Activated T-cell treated with anti-CD3 and anti-CD28 coated beads for 24 hours (primary cell): Measurements from ENCODE around the gene LRRC55.
"Not testable (repeated sequence)": the region's sequence is repeated elsewhere in the genome, so short reads cannot be mapped to it uniquely, and the experiment has no call there.

ENCODE experiments used
- DNase-seq: peaks from one replicate; pipeline ENCODE4 v3.0.0-alpha.2; 2020; ENCODE audit warnings: low read depth

Gene LRRC55

DNA sequence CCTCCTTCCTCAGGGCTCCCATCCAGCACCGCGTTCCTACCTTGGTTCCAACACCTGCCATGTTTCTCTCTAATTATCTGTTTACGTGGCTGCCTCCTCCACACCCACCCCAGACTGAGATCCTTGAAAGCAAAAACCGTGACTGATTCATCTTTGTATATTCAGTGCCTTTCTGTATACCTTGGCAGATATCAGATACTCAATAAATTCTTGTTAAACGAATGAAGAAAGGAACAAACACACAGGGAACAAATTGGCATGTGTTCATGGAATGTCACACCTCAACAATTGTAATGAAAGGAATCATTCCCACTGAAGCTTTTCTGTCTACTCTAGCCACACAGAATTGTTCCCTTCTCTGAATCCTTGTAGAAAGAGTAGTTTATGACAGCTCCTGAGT is 20.4 kb upstream of the LRRC55 start:
- DNase-seq: no peak

DNA sequence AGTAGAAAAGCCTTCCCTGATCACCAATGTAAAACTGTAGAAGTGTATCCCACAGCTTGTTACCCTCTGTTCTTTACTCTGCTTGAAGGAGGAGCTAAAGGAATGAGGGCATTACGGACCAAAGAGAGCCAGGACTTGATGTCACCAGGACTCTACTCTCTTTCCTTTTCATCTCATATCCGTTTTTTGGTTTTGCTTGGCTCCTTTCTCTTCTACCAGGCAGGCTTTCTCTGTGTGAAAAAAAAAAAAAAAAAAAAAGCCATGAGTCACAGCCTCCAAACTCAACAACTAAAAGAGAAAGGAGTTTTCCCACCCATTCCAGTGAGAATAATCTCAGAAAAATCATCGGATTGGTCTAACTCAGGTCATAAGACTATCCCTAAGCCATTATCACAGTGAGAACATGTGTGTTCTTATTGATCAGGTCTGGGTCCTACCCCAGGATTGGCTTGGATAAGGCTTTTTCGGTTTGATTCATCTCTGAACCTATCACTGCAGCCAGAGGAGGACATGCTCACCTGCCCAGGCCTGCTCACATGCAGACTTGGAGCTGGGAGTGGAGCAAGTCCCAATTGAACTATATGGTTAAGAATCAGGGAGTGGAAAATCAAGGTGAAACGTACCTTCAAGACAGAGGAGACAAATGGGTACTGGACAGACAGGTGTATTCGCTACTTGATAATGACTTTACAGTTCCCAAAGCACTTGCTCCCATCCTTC is 19.4 kb upstream of the LRRC55 start:
- no peak for DNase-seq

DNA sequence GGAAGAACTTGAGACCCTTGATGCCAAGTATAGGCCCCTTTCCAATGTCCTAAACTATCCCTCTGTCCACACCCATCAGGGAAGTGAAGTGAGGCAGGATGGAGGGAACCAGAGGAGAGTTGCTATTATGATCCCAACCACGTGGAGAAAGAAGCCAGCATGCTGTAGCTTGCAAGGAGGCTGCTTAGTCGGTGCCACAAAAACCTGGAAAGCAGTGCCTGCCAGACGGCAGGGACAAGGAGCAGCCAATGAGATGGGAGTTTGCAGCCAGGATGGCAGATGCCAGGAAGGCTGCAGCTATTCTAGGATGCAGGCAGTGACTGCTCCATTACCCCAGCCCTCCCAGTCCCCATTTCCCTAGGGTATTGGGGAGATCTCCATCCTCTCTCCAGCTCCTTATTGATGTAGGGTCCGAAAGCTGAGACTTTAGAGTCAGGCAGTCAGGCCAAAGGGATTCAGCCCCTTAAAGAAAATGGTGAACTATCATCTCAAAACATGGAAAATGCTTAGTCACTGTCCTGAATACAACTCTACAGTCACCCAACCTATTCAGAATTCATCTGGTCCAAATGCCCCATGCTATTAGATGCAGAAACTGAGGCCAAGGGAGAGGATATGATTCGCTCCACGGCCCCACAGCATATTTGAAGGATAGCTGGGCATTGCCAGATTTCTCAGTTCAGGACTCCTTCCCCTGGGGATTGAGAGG is 18.4 kb upstream of the LRRC55 start:
- DNase-seq: no peak

DNA sequence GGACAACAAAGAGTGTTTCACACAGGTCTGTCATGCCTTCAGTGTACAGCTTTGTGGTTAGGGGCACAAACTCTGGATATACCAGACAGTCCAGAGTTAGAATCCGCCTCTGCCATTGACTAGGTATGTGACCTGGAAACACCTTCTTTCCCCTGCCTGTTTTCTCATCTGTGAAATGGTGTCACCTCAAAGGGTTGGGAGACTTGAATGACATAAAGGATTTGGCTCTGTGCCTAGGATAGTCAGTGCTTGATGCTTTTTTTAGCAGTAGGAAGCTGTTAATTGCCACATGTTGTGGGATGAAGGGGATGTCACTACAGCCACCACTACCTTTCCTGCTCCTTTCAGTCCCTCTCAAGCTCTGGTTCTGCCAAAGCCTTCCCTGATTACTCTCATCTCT is 17.4 kb upstream of the LRRC55 start:
- DNase-seq: no peak

DNA sequence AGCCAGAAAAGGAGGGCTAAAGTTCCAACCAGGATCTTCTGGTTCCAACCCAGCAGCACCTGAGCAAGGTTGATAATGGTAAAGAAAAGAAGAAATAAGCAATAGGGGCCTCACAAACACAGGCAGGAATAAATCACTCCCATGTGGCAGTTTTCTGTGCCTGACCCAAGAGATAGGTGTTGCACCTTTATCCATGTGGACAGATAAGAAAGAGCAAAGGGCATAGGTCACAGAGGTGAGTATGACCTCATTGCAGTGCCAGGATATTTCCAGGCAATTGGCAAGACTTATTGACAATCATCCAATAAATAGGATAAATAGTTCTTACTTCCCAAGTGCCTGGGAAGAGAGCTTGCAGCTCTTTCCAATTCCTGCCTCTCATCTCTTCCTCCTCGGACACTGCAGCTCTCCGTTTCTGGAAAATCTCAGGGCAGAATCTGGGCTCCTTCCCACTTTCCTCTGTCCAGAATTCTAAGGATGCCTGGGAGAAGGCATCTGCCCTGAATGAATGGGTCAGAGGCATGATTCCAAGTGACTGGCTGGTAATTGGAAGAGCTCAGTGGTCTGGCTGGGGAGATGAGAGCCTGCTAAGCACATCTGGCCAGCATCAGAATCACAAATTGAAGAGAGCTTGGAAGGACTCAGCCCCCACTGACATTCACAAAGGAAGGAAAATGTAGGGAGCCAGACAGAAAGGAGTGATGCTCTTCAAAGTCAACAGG is 14.5 kb upstream of the LRRC55 start:
- no peak for DNase-seq

DNA sequence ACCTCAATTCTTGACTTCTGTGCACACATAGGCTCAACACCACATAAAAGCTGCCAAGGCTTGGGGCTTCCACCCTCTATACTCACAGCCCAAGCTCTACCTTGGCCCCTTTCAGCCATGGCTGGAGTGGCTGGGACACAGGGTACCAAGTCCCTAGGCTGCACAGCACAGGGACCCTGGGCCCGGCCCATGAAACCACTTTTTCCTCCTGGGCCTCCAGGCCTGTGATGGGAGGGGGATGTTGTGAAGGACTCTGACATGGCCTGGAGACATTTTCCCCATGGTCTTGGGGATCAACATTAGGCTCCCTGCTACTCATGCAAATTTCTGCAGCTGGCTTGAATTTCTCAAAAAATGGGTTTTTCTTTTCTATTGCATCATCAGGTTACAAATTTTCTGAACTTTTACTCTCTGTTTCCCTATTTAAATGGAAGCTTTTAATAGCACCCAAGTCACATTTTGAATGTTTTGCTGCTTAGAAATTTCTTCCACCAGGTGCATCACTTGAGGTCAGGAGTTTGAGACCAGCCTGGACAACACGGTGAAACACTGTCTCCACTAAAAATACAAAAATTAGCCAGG is 11.9 kb upstream of the LRRC55 start:
- not testable (repeated sequence) for DNase-seq

DNA sequence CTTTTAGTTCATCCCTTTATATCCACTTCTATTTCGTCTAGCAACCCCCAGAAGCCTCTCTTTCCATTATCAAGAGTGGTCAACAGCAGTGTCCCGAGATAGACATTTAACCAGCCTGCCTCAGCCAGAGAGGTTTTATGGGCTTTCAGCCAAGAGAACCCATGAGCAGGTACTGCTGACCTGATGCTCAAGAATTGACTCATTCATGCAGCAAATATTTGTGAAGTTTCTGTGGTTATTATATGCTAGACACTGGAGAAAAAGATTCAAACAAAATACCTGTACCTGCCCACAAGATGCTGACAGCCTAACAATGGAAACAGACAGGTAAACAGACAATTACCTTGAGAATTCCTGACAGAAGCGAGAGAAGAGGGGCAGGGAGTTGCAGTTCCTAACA is 9.7 kb upstream of the LRRC55 start:
- no peak for DNase-seq

DNA sequence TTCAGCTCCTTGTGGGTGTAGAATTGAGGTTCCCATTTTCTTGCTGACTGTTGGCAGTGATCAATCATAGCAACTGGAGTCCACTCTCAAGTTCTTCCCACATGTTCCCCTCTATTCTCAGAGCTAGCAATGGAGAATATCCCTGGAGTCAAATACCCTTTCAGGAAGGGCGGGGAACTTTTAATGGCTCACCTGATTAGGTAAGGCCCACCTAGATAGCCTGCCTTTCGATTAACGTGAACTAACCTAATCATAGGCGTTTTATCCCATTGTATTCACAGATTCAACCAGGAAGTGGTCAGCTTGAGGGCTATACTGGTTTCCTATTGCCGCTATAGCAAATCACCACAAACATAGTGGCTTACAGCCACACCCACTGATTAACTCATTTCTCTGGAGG is 7.1 kb upstream of the LRRC55 start:
- no peak for DNase-seq

DNA sequence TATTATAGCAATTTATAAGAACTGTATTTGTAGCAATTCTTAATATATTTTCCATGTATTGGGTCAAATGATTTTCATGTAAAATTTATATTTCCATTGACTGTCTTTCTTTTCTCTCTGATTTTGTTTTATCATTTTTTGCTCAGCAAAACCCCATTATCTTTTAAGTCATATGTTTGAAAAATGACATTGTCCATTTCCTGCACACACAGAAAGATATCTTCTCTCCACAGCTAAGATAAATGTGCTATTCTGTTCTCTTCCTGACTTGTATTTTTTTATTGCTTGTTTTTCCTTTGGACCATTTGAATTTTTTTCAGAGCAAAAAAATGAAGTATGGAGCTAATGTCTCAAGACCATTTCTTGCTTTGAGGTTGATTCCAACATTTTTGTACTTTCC is 6.3 kb upstream of the LRRC55 start:
- no peak for DNase-seq

DNA sequence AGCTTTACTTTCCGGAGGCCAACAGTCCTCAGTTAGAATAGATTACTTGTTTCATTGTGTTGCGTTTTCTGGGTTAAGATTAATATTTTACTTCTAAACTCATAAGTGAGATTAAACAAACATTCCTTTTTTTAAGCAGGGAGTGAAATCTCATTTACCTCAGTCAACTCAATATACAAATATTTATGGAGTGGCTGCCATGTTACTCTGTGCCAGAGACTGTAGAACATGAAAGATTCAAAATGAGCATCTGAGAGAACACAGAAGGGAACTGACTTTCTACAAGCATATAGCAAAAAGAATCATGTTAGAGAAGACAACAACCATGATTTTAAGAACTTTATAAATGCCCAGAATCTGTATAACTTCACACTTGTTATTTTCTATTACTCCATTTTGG is 3.4 kb upstream of the LRRC55 start:
- DNase-seq: no peak

DNA sequence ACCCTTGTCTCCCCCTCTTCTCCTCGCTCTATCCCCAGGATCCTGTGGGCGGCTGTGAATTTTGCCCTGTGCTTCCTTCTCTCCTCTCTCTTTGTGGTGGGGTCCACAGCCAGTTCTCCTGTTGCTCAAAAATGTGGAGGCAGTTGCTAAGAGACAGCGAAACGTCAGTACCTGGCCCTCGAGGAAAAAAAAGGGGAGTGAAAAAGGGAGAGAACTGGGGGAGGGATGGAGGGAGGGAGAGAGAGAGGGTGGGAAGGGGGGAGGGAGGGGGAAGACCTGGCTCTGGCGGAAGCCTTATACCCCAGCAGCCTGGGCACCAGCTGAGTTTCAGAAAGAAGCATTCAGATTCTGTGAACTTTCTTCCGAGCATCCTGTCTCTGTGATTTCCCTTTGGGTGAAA is 2.1 kb upstream of the LRRC55 start:
- no peak for DNase-seq

DNA sequence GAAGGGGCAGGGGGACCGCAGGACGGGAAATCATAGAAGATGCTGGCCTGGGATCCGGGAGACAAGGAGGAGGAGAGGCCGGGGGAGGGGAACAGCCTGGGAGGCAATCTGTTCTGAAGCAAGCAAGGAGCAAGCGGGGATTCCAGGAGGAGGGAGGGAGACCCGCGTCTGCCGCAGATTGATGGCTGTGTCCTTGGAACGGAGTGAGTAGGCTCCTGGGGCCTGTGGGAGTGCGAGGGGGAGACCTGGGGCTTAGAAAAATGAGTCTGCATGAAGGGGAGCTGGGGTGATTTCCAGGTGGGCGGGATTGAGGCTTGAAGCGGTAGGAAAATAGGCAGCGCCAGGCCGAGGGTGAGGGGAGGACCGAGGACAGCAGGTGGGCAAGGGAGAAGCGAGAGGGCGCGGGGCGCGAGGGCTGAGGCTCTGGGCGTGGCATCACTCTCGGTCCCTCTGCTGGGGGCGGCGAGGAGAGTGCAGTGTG is 1.6 kb upstream of the LRRC55 start:
- no peak for DNase-seq

DNA sequence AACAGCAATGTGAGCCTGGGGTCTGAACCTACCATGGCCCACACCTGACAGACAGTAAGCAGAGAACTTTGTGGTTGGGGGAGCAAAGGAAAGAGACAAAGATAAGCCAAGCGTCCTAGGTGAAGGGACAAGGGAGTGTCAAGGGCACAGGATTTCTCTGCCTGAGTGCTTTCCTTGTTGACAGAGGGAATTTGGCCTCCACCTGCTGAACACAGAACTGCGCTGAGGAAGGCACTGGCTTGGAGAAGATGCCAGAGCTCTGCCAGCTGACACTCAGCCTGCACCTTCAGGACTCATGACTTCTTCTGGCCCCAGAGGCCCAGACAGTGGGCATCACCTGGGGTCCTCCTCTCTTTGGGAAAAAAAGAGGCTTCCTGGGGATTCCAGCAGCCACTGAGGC is 789 bp upstream of the LRRC55 start:
- no peak for DNase-seq

DNA sequence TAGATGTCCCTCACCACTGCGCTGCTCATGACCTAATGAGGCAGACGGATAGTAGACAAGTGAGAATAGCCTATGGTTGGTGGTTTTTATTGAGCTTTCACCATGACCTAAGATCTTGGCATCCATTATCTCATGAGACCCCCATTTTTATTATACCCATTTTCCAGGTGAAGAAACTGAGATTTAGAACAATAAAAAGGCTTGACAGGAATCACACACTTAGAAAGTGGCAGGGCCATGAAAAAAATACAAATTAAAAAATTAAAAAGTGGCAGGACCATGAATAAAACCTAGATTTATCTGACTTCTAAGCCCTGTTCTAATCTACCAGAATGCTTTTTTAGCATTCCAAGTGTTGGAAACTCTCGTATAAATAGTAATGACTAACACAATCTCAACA is 1.1 kb downstream of the LRRC55 start:
- DNase-seq: no peak

DNA sequence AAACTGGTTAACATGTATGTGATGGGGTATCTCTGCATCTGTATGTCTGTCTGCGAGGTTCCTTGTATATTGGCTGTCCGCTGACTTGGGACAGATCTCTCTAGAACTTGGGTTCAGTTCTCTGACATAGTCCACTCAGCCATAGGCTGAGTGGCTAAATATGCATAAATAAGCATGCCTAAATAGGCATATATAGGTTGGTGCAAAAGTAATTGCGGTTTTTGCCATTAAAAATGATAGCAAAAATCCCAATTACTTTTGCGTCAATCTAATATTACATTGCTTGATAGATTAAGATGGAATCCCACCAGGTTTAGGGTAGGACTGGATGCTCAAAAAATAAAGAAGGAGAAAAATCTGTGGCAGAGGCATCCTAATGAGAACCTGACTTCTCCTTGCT is 8.8 kb downstream of the LRRC55 start:
- DNase-seq: no peak

DNA sequence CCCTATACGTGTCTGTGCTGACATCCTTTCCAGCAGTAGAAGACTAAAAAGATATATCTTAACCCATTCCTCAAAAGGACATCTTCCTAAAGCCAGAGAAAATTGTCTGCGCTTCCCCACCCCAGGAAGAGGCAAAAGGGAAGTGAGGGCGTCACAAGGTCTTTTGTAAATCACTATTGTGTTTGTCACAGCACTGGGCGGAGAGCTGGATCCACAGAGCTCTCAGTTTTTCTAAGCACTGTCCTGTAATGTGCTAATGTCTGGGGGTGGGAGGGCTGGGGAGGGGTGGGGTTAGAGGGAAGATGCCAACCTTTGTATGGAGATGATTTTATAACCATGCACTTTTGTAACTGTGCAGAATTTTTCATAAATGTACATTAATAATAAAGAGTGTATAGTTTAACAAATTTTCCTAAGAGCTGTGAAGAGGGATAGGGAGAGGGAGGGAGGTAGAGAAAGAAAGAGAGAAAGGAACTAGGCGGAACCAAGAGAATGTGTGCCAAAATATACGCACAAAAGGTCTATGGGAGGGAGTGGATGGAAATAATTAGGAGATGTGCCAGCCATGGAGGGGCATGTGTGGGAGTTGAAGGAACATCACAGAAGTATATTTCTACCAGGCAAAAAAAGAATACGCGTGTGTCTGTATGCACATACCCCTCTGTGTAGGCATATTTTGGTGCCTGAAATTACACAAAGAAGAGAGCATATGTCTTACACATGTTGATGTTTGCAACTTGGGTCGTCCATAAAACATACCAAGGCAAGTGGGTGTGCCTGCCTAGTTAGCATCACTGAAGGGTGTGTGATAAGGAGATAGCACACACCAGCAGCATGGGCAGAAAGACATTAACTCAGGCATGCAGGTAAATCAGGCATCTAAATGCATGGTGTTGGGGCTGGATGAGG is 9.8 kb downstream of the LRRC55 start:
- DNase-seq: no peak

DNA sequence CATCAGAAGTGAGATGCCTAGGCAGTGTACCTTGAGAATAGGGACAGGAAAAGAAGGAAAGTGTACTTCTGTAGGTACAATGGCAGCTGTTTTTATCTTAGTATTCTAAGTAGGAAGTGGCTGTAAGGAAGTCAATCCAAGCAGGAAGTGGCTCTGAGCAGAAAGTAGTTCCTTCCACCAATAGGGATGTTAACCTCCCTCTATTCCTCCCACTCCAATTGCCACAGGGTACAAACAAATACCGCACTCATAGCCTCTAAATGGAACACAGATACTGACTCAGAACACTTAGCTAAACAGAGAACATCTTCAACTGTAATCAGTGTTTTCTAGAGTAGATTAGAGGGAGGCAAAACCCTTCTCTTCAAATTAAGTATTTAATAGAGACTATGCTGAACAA is 10.6 kb downstream of the LRRC55 start:
- DNase-seq: no peak

DNA sequence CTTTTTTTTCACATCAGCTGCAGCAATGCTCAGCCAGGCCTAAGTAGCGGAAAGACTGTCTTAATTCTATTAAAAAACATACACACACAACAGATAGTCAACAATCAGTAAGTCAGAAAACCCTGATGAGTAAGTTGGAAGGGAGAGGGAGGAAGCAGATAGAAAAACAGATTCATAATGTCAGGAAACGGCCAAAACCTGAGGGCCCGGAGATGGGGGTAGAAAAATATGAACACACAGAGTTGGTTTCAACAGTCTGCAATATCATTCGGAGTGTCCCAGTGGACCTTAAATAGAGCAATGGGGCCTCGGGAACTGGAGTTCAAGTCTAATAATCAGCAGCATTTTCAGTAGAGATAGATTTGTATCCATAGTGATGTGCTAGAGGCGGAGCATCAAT is 14.8 kb downstream of the LRRC55 start:
- no peak for DNase-seq

DNA sequence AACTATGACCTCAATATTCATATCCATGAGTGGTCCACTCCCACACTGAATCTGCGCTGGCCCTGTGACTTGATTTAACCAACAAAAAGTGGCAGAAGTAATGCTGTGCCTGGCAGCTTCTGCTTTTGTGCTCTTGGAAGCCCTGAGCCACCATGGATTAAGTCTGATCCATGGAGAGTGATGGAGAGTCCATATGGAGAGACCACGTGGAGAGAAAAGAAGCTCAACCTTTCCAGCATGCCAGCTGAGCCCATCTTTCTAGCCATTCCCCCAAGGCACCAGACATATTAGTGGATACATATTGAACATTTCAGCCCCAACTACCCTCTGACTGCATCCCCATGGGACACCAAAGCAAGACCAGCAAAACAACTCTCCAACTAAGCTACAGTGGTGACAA is 16.0 kb downstream of the LRRC55 start:
- DNase-seq: no peak

DNA sequence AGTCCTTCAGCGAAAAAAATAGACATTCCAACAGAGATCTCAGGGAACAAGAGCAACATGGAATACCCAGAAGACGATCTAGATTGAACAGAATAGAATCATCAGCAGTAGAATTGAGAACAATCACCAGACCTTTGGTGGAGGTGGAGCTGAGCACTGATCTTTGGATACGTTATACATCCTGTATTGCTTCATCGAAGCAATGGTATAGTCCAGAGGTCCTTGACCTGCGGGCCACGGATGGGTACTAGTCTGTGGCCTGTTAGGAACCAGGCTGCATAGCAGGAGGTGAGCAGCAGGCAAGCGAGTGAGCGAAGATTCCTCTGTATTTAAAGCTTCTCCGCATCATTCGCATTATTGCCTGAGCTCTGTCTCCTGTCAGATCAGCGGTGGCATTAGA is 17.6 kb downstream of the LRRC55 start:
- DNase-seq: no peak

DNA sequence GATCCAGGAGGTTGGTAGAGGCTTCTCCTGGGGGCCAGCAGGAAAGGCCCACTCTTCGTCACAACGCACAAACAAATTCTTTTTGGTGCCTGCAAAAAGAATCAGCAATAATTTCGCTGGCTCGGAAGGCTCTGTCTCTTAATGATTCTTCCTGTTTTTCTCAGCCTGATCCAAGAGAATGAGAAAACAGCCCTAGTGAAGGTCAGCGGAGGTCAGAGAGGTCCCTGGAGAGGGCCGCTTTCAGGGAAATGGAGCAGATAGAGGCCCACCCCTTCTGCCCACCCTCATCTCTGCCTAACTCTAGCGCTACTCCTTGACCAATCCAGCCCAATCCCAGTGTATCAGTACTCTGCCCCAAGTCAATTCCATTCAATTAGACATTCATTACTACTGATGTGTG is 19.2 kb downstream of the LRRC55 start:
- no peak for DNase-seq

DNA sequence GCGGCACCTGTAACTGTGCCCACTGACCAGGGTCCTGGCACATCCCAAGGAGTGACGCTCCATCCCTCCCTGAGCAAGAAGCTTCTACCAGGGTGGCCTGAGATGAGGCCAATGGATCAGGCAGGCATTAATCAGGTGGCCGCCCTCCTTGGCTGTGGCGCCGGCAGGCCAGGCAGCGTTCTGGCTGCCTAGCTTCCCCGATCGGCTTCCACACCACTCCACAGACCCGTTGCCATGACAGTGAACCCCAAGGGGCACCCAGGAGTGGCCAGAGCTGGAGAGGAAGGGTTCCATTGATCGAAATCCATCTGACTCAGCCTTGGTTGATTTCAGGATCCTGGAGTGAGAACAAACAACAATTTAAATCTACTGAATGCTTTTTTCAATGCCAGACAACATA is 20.5 kb downstream of the LRRC55 start:
- no peak for DNase-seq
